Aorta (tissue), 5 donors: ENCODE results near the gene PLEKHA6. TPM values are rescaled to one million over a fixed set of nuclear protein-coding genes. Genes with fewer than 3 reads are reported as not detected.

Source experiments
- ATAC-seq: fragments of 200-7000 bp; cut with Tn5 transposase; one replicate; pipeline ENCODE4 v1.9.1; 2022; ENCODE audit warnings: moderate library complexity; ENCODE audit not compliant: low FRiP score
- DNase-seq, 2 donors: peaks; one replicate each; pipeline ENCODE4 v3.0.0-alpha.2; 2020
- H3K27ac ChIP-seq, 2 donors: one replicate each; pipeline ENCODE4 v1.5.1; 2013; ENCODE audit warnings: low read length in 2 of 2, mild to moderate bottlenecking in 2 of 2, moderate library complexity in 2 of 2, control low read depth in 1 of 2, inconsistent platforms in 1 of 2, low read depth in 1 of 2
- H3K27me3 ChIP-seq, 2 donors: one replicate each; pipeline ENCODE4 v1.6.1; 2013; ENCODE audit warnings: control low read depth in 1 of 2, low read length in 1 of 2, mild to moderate bottlenecking in 1 of 2, moderate library complexity in 1 of 2; ENCODE audit not compliant: insufficient read depth in 2 of 2, control insufficient read depth in 1 of 2
- H3K36me3 ChIP-seq, 2 donors: one replicate each; pipeline ENCODE4 v1.6.1; 2013; ENCODE audit warnings: control low read depth in 1 of 2, low read length in 1 of 2, mild to moderate bottlenecking in 1 of 2; ENCODE audit not compliant: insufficient read depth in 2 of 2, control insufficient read depth in 1 of 2
- H3K4me1 ChIP-seq, 2 donors: one replicate each; pipeline ENCODE4 v1.6.1; 2013; ENCODE audit warnings: low read length in 2 of 2, control low read depth in 1 of 2, mild to moderate bottlenecking in 1 of 2, moderate library complexity in 1 of 2; ENCODE audit not compliant: insufficient read depth in 2 of 2, control insufficient read depth in 1 of 2
- H3K4me3 ChIP-seq, 2 donors: one replicate each; pipeline ENCODE4 v1.5.1; 2013; ENCODE audit warnings: low read length in 2 of 2, control low read depth in 1 of 2, mild to moderate bottlenecking in 1 of 2
- H3K9me3 ChIP-seq: one replicate; pipeline ENCODE4 v1.6.1; 2013; ENCODE audit warnings: mild to moderate bottlenecking, low read length; ENCODE audit not compliant: control insufficient read depth
- WGBS, 2 donors: extraction: QIAGEN DNeasy Blood & Tissue Kit; methylation state at CpG; one replicate each; pipeline ENCODE4 v1.1.7; 2013; 5-methylcytosine and 5-hydroxymethylcytosine counted together
- intact Hi-C, 2 donors: fragments of 100-400 bp; cut with DNase I; formaldehyde crosslinking; loops; one replicate each; pipeline versions ENCODE4 v1.14.2 to v1.15.0; 2022
- polyA plus RNA-seq, 2 donors: library from polyadenylated mRNA; stranded (reverse); fragments of 200-250 nt; gene quantifications; one replicate each; pipeline ENCODE4 v1.2.3, GENCODE V29; 2013
- total RNA-seq, 2 donors: library from RNA; stranded (reverse); fragmentation: NEBNext Ultra II Directional; extraction: Animal tissue kit (Norgen Biotek cat#: 25700); gene quantifications; one replicate each; pipeline ENCODE4 v1.2.1, GENCODE V29; 2021
- donor health status: healthy with polysubstance abuse.
- donor health status: Bipolar disorder and iron deficiency.
- donor health status: DM: no; HTN: no; CAD: no.
- donor health status: DM: no; HTN: no; CAD: no.
- donor health status: DM: yes; HTN: yes; CAD: no.

Gene PLEKHA6
- total and polyA plus RNA-seq, 4 donors = 0.56 to 19.6 (median 5.0) TPM

DNA sequence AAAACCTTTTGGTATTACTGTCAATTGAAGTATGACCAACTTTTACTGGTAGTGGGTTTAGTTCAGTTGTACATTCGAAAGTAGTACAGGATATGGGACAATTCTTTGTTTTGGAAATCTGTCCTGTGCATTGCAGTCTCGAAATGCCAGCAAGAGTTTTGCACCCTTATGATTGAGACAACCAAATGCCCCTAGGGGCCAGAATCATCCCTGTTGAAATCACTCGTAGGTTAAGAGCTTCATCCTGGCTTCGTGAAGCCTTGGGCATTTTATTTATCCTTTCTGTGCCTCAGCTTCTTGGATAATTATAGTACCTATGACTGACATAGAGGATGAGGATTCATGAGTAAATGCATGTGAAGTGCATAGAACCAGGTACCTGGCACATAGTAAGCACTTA is 143.5 kb downstream of the PLEKHA6 start:
- no peaks in the 10 kb centered on the region for H3K9me3 ChIP-seq
- intact Hi-C loops = no loop called here
- no peak for ATAC-seq

DNA sequence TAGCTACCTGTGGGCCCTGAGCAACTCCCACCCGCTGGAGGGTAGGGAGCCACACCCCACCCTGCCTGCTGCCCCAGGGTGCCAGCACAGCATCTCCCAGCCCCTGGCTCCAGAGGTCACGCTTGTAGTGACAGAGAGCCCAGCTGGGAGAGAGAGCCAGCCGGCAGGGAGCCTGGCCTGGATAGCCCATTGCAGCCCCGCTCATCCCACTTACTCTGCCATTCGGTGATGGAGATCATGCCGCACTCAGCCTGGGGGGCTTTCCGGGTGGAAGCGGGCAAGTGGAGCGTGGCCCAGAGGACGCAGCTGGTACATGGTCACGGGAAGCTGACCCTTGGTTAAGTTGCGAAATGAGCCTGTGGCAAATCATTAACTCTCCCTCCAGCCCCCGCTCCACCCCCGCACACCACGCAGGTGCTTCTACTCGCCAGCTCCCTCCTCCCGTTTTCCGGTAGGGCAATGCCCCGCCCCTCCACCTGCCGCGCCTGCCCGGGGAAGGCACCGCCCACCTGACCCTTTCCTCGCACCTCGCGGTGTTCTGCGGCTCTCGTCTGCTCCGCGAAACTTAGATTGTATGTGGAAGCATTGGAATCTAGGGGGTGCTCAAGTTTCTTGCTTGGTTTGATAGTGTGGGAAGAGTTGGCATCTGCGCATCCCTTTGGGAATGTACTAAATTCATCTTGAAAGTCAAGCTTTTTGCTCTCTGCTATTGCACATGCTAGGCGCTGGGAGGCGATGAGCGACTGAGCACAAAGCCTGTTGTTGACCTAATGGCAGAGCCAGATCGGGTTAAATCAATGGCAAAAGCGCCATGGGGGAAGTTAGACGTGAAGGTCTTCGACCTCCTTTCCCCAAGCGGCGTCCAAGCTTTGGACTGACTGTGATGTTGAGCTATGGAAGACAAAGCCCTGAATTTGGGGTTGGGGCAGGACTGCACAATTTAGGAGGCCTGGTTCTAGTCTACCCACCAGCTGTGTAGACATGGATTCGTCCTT is 145.8 kb downstream of the PLEKHA6 start, which contains the start of gene GOLT1A:
TSS of gene GOLT1A (minus strand) at position 321 of the 995 bp plus-strand sequence. CDS start at position 239, 82 bp downstream.
- no peaks in the 10 kb centered on the region for H3K36me3 ChIP-seq
- no peaks in the 10 kb centered on the region for H3K27me3 ChIP-seq
- H3K27ac ChIP-seq = no peak within 1 kb of the TSS
- intact Hi-C loops = loop anchor here (2.0 to 5.0 kb wide), 2 partner anchors 148 to 149 kb away; no protein-coding TSS in a partner anchor
- DNase-seq = peak; percentile 69 to 82
- WGBS, 2 donors = 14 to 16% methylated on average over 40 to 41 of the region's 41 CpGs
- no peaks in the 10 kb centered on the region for H3K4me1 ChIP-seq
- H3K9me3 ChIP-seq = no peaks in the 10 kb centered on the region
- no peak within 1 kb of the TSS for H3K4me3 ChIP-seq
- peak; percentile 68 for ATAC-seq

More for the DNA sequence above, 143.5 kb downstream of the PLEKHA6 start:
- DNase-seq = no peak
- no peak overlapping the region for H3K4me3 ChIP-seq
- H3K27me3 ChIP-seq = no peaks in the 10 kb centered on the region
- WGBS, 2 donors = 83 to 85% methylated on average over 4 of the region's 4 CpGs
- H3K27ac ChIP-seq = no peak overlapping the region
- H3K36me3 ChIP-seq = no peaks in the 10 kb centered on the region
- H3K4me1 ChIP-seq = no peaks in the 10 kb centered on the region

DNA sequence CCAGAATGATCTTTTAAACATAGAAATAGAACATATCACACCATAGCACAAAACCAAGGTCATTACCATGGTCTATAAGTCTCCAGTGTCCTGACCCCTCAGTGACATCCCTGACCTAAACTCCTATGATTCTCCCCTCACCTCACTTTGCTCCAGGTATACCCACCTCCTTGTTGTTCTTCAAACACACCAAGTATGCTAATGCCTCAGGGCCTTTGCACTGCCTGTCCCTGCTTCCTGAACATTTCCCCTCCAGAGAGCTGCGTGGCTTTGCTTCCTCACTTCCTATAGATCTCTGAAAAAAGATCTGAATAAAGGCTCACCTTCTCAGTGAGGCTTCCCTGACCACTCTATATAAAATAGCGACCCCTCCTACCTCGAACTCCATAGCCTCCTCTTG is 147.0 kb downstream of the PLEKHA6 start:
- no peak overlapping the region for H3K4me3 ChIP-seq
- ATAC-seq (no peak), DNase-seq (no peak)
- 92 to 95% methylated on average over 3 of the region's 3 CpGs for WGBS, 2 donors
- H3K27ac ChIP-seq = no peak overlapping the region
- H3K27me3 ChIP-seq = no peaks in the 10 kb centered on the region
- H3K9me3 ChIP-seq = no peaks in the 10 kb centered on the region
- H3K36me3 ChIP-seq = no peaks in the 10 kb centered on the region
- intact Hi-C loops = loop anchor here in 1 of 2 donors (5.0 kb wide), 1 partner anchor 150 kb away; no protein-coding TSS in a partner anchor
- H3K4me1 ChIP-seq = no peaks in the 10 kb centered on the region

DNA sequence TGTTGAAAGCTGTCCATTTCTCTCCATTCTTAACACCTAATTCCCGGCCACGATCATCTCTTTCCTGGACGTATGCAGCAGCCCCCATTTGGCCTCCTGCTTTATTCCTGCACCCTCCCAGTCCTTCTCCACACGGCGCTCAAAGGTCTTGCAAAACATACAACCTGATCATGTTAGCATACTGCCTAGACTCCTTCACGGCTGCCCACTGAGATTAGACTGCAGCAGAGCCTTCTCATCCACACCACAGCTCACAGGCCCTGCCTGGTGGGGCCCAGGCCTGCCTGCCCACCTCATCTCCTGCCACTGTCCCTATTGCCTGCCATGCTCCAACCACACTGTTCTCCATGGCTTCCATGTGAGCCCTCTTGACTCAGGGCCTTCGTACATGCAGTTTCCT is 148.7 kb downstream of the PLEKHA6 start:
- no peak overlapping the region for H3K4me3 ChIP-seq
- no peaks in the 10 kb centered on the region for H3K27me3 ChIP-seq
- no peaks in the 10 kb centered on the region for H3K9me3 ChIP-seq
- H3K27ac ChIP-seq = no peak overlapping the region
- DNase-seq = peak in 1 of 2 donors; percentile 19
- ATAC-seq = no peak
- intact Hi-C loops = loop anchor here in 1 of 2 donors (5.0 kb wide), 1 partner anchor 151 kb away; no protein-coding TSS in a partner anchor
- H3K36me3 ChIP-seq = no peaks in the 10 kb centered on the region
- H3K4me1 ChIP-seq = no peaks in the 10 kb centered on the region
- 73 to 77% methylated on average over 7 of the region's 7 CpGs for WGBS, 2 donors

DNA sequence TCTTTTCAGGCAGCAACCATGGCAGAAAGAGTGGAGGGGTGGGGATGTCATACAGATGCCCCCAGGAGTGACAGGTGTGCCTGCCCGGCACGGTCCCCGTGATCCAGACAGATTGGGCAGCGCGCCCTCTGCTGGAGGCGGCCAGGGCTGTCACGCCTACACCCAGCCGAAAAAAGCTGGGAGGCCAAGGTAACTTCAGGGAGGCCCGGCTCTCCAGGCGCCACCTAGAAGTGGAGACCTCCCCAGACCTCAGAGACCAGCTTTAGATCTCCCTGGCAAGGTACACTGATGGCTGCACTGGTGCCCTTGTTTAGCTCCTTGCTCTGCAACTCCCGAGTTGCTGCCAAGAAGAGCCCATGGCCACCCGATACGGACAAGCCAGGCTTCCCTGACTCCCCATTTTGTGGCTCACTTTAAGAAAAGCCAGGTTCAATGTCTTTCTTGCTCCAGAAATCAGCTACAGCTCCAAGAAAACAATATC is 152.6 kb downstream of the PLEKHA6 start:
- intact Hi-C loops = loop anchor here in 1 of 2 donors (2.0 kb wide), 1 partner anchor 44 kb away; no protein-coding TSS in a partner anchor
- 12 to 15% methylated on average over 13 of the region's 13 CpGs for WGBS, 2 donors
- Histone ChIP-seq H3K4me3 (no peak overlapping the region), H3K4me1 (no peaks in the 10 kb centered on the region), H3K27me3 (no peaks in the 10 kb centered on the region), H3K9me3 (no peaks in the 10 kb centered on the region), H3K36me3 (no peaks in the 10 kb centered on the region), H3K27ac (no peak overlapping the region)
- ATAC-seq (peak; percentile 87), DNase-seq (peak; percentile 68 to 90)

DNA sequence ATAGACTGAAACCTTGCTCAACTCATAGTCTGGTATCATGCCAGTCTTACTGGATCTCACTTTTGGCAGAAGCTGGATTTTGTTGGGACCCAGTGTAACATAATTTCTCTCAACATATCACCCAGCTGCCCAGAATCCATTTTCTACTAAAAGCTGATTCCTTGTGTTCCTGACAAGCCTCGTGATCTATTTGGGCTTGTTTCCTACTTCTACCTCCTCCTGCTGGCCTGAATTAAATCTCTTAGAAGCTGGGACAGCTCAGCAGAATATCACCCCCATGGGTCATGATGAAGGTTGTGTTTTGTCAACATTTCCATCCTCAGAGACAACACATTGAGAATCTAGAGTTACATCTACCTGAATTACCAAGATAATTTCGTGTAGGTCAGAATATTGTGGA is 153.6 kb downstream of the PLEKHA6 start:
- ATAC-seq (no peak), DNase-seq (no peak)
- Histone ChIP-seq H3K36me3 (no peaks in the 10 kb centered on the region), H3K27me3 (no peaks in the 10 kb centered on the region), H3K9me3 (no peaks in the 10 kb centered on the region), H3K27ac (no peak overlapping the region), H3K4me1 (no peaks in the 10 kb centered on the region), H3K4me3 (no peak overlapping the region)
- intact Hi-C loops = loop anchor here in 1 of 2 donors (2.0 kb wide), 1 partner anchor 43 kb away; no protein-coding TSS in a partner anchor
- WGBS, 2 donors = 44 to 48% methylated on average over 2 of the region's 2 CpGs

DNA sequence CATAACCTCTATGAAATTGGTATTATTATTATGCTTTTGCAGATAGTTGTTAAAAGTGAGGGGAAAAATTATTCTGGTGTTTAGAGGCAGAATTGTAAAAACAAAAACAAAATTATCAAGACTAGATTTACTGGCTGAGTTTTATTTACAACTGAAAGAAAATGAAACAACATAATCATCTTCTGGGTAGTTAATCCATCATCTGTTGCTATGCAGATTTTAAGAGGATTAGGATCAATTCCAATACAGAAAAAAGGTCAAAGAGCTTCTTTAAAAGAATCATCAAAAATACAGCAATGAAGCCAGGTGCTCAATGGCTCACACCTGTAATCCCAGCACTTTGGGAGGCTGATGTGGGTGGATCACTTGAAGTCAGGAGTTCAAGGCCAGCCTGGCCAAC is 154.2 kb downstream of the PLEKHA6 start:
- H3K27ac ChIP-seq = no peak overlapping the region
- no peaks in the 10 kb centered on the region for H3K36me3 ChIP-seq
- intact Hi-C loops = no loop called here
- DNase-seq (no peak), ATAC-seq (no peak)
- no peaks in the 10 kb centered on the region for H3K9me3 ChIP-seq
- no peaks in the 10 kb centered on the region for H3K4me1 ChIP-seq
- no peaks in the 10 kb centered on the region for H3K27me3 ChIP-seq
- H3K4me3 ChIP-seq = no peak overlapping the region

DNA sequence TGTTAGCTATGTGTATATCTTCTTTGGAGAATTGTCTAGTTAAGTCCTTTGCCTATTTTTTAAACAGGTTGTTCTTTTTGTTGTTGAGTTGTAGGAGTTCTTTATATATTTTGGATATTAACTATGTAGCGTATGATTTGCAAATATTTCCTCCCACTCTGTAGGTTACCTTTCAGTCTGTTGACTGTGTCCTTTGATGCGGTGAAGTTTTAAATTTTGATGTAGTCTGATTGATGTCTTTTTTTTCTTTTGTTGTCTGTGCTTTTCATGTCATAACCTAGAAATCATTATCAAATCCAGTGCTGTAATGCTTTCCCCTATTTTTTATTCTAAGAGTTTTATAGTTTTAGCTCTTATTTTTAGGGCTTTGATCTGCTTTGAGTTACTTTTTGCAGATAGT is 154.8 kb downstream of the PLEKHA6 start:
- no peak overlapping the region for H3K27ac ChIP-seq
- DNase-seq (no peak), ATAC-seq (no peak)
- no peaks in the 10 kb centered on the region for H3K9me3 ChIP-seq
- 89 to 96% methylated on average over 2 of the region's 2 CpGs for WGBS, 2 donors
- no peaks in the 10 kb centered on the region for H3K27me3 ChIP-seq
- no peaks in the 10 kb centered on the region for H3K36me3 ChIP-seq
- intact Hi-C loops = no loop called here
- H3K4me3 ChIP-seq = no peak overlapping the region
- no peaks in the 10 kb centered on the region for H3K4me1 ChIP-seq
